DLD1 (cell line): ENCODE data around the gene CFAP99.
"Not testable (repeated sequence)": the region's sequence is repeated elsewhere in the genome, so short reads cannot be mapped to it uniquely, and the experiment has no call there.

Experiments used
- in situ Hi-C: cut with HindIII; loops from 2 replicates; pipeline ENCODE4 v1.10.0; 2017; ENCODE audit warnings: low sequenced_read_pairs

Gene CFAP99

DNA sequence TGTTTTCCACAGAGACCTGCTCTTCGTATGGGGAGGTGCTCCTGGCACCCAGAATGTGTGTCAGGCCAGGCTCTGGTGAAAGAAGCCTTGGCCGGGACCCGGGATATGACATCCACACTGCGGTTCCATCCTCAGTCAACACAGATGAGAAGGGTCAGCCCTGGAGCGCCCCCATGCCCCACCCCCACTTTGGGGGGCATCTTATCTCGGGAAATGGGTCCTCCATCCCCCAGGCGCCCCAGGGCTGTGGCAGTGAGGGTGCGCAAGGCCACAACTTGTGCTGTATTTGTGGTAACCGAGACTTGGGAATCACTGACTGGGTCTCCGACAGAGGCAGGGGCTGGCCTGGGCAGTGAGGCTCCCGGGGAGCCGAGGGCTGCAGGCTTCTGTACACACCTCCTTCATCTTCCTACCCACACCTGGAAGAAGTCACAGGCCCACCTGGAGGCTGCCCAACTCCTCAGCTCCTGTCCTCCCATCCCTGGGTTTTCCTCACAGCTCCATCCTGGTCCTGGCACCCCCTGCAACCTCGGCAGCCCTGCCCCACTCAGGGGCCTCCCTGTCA lies 8.0 kb downstream of the CFAP99 start:
- in situ Hi-C loops: no loop called here

- in situ Hi-C loops: no loop called here
Measured at GRCh38 chr4:2427383-2428334, 8.9 kb downstream of the CFAP99 start.

DNA sequence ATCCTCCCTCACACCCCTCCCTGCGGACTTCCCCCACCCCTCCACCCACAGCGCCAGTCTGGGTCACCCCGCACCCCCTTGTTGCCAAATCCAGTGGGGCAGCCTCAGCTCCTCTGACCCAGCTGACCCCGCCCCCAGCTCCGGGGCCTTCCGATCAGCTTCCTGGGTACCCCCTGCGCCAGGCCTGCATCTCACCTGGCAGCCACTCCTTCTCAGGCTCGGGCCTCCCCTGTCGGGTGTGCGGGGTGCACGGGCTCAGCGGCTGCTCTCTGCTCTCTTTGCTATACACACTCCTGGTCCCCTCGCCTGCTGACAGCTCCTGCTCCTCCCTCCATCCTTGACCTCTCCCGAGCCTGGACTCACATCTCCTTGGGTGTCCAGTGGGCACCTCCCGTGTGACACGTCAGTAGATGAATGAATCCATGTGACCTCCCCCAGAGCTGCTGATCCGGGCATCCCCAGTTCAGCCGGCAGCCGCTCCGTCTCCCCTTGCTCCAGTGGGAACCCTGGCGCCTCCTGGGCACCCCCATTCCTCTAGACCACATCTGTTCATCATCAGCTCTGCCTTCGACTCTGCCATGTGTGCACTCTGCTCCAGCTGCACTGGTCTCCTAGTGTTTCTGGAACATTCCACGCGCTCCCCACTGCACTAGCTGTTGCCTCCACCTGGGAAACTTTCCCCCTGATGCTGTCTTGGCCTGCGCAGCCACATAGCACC lies 9.9 kb downstream of the CFAP99 start:
- in situ Hi-C loops: no loop called here

DNA sequence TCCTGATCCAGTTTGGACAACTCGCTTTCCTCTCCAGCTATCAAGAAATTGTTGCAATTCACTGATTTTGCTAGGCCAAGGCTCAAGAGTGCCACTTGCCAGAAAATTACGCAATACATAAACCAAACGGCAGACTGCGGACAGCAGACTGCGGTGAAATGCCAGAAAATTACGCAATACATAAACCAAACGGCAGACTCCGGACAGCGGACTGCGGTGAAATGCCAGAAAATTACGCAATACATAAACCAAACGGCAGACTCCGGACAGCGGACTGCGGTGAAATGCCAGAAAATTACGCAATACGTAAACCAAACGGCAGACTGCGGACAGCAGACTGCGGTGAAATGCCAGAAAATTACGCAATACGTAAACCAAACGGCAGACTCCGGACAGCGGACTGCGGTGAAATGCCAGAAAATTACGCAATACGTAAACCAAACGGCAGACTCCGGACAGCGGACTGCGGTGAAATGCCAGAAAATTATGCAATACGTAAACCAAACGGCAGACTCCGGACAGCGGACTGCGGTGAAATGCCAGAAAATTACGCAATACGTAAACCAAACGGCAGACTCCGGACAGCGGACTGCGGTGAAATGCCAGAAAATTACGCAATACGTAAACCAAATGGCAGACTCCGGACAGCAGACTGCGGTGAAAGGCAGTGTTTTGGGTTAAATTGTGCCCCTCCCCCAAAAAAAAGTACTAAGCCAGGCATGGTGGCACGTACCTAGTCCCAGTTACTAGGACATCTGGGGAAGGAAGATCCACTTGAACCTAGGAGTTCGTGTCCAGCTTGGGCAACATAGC lies 11.4 kb downstream of the CFAP99 start:
- in situ Hi-C loops: not testable (repeated sequence)

GRCh38 chr4:2432004-2432403 lies 13.2 kb downstream of the CFAP99 start:
- in situ Hi-C loops: no loop called here

DNA sequence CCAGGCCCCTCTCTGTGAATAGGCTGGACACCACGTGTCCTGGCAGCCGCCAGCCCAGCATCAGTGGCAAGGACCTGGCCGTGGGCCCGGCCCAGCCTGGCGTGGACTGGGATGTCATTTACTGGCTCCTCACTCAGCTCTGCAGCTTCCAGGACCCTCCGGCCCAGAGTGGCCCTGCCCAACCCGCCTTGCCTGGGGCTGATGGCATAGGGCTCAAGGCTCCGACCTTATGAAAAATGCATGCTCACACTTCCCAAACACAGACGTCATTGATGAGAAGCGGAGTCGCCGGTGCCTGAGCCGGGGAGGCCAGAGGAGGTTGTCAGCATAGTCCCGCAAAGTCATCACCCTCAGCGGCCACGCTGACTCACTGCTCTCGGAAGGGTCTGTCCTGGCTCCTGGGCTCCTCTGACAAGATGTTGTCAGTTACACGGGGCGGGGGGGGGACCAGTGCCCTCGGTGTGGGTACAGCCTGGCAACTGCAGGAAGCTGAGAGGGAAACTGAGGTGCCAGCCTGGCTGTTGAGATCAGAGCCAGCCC lies 14.3 kb downstream of the CFAP99 start:
- in situ Hi-C loops: no loop called here

GRCh38 chr4:2433609-2434350 lies 15.0 kb downstream of the CFAP99 start:
- in situ Hi-C loops: no loop called here

GRCh38 chr4:2434420-2434819 lies 15.7 kb downstream of the CFAP99 start:
- in situ Hi-C loops: no loop called here

- in situ Hi-C loops: no loop called here
Measured at GRCh38 chr4:2436301-2436700, 17.5 kb downstream of the CFAP99 start.

DNA sequence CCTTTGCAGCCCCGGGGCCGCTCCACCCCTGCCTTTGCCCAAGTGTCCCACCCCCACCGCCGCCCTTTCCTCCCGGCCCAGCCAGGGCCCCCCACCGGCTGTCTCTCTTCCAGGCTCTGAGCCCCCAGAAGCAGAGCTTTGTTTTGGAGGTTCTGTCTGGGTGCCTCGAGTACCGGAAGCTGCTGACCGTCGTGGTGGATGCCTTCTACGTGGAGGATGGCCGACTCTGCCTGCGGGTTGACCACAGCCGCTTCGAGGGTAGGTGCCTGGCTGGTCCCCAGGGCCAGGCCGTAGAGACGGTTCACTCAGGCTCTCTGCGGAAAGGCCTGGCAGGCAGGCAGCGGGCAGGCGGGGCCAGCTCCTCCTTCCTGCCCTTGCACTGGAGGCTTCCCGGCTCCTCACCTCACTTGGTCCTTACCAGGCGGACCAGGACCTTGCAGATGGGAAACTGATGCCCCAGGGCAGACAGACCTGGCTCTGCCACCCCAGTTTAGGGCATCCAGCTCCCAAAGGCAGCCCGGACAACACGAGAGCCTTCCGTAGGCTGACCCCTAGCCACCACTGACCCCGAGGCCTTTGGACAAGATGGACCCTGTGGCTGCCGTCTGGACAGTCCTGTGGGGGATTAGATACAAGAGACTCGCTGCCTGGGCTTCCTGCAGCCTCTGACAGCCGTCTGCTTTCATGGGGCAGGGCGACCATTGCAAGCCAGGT lies 18.2 kb downstream of the CFAP99 start:
- in situ Hi-C loops: no loop called here

DNA sequence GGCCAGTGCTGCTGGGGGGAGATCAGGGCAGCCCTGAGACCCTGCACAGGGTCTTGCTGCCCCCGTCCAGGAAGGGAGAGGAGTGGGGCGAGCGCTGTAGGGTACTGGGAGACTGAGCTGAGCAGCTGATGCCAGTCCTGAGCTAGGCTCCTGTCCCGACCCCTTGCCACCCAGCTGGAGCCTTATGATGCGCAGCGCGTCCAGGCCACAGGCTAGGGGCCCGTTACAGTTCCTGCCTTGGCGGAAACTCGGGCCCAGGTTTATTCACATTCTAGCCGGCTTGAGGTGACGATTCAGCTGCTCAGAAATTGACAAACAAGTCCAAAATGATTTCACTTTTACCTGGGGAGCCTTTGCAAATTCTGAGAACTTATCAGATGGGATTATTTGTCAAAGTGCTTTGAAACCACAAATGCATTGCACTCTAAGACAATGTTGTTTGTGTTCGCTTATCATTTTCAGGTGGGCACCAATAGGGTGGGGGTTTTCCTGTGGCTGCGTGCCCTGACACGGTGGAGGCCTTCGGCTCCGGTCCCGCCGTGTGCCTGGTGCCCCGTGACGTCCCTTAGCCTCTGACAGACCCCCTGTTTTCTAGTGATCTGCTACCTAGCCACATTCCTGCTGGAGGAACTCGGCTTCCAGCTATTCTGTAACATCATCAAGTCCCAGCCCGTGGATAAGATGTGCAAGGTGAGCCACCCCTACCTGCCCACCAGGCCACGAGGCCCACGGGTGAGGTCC lies 18.9 kb downstream of the CFAP99 start:
- in situ Hi-C loops: no loop called here

DNA sequence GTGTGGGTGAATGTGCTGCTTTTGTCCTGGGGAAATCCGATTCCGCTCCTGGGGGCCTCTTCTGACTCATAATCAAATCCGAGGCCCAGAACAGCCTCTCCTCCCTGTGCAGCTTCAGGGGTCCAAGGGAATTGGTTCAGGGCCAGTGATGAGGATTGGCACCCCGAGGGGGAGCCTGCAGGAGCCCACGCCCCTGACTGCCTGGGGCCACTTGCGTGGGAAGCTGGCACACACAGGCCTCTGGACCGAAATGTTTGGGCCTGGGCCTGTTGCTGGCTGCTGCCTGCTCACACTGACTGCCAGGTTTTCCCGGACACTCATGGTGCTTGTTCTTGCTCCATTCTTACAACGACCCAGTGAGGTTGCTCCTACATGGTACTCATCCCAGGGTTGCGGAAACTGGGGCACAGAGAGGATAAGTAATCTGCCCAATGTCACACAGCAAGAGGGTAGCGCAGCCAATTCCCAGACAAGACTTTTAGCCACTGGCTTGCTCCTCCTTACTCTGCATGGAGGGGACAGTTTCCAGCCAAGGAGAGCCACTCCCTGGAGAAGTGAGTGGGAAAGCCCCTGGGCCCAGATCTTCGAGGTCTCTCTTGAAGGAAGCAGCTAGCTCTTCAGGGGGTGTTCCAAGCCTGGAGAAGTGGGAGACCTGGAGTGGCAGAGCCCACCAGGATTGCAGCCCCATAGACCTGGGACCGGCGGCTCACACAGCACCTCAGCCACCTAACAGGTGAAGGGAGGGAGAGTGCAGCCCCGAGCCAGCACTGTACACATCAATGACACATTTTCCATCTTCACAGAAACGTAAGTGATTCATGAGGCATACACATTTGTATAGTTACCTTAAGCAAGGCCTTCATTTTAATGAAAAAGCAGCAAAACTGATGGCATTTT lies 20.3 kb downstream of the CFAP99 start:
- in situ Hi-C loops: no loop called here

DNA sequence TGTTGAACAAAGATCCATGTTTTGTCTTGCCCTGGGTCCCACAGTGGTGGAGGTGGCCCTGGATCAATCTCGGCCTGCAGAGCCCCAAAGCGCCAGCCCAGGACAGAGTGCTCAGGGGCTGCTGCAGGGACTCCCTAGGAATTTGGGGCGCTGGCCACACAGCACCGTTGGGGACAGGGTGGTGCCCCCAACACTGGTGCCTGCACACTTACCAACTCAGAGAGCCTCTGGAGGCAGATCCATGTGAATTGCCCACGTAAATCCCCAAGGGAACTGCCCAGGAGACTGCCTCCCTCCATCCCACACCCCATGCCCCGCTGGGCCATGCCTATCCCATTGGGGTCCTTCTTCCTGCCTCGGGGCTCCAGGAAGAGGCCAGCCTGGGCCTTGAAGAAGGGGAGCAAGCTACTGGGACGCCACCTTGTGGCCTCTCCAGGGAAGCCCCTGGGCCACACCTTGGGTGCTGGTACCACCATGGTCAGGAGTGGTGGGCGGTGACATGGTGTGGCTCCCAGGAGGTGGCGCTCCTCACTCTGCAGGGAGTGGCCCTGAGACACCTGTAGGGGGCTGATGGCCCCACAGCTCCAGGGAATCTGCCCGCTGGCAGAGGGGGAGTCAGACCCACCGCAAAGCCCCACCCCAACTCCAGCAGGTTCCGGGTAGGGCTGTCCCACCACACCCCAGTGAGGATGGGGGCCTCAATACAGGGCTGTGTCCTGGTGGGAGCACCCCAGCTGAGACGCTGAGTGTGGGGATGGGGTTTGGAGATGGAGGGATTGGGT lies 22.8 kb downstream of the CFAP99 start:
- in situ Hi-C loops: no loop called here

- in situ Hi-C loops: no loop called here
Measured at GRCh38 chr4:2442175-2442993, 23.6 kb downstream of the CFAP99 start.

- in situ Hi-C loops: no loop called here
Measured at GRCh38 chr4:2443061-2443730, 24.4 kb downstream of the CFAP99 start.
